Coronary artery (tissue), 2 donors: ENCODE measurements around the gene RAPGEF5.

ENCODE experiments used
- DNase-seq: peaks from one replicate; pipeline ENCODE4 v3.0.0-alpha.2; 2017; ENCODE audit warnings: low spot score
- H3K27ac ChIP-seq, 2 donors: fragments of 200-600 bp; sonication (generic); one replicate each; pipeline ENCODE4 v1.5.1; 2016 to 2019
- H3K4me3 ChIP-seq: fragments of 200-600 bp; sonication (generic); 2 replicates; pipeline ENCODE4 v1.5.1; 2016; ENCODE audit warnings: mild to moderate bottlenecking, moderate library complexity
- CTCF ChIP-seq: fragments of 200-600 bp; sonication (generic); IDR thresholded peaks from one replicate; pipeline ENCODE4 v1.5.1; 2019; ENCODE audit warnings: antibody characterized with exemption

Gene RAPGEF5

GRCh38 chr7:22230238-22230637 lies 126.7 kb downstream of the RAPGEF5 start:
- TF ChIP-seq CTCF, result no peak
- DNase-seq, result no peak
- peak overlapping the region in 1 of 2 donors; percentile 74 for H3K27ac ChIP-seq

GRCh38 chr7:22229148-22229547 lies 127.8 kb downstream of the RAPGEF5 start:
- no peak overlapping the region for H3K4me3 ChIP-seq
- peak overlapping the region; percentile 3 to 74 for H3K27ac ChIP-seq
- DNase-seq, result no peak
- no peak for TF ChIP-seq CTCF

More at GRCh38 chr7:22230238-22230637, 126.7 kb downstream of the RAPGEF5 start:
- H3K4me3 ChIP-seq, result no peak overlapping the region

GRCh38 chr7:22223807-22224206 lies 133.1 kb downstream of the RAPGEF5 start:
- no peak overlapping the region for H3K4me3 ChIP-seq
- no peak for TF ChIP-seq CTCF
- H3K27ac ChIP-seq, result peak overlapping the region; percentile 62 to 73
- DNase-seq, result no peak

- no peak for DNase-seq
- peak overlapping the region; percentile 73 for H3K4me3 ChIP-seq
- H3K27ac ChIP-seq, result peak overlapping the region; percentile 80 to 84
- no peak for TF ChIP-seq CTCF
Measured at GRCh38 chr7:22220941-22221340, 136.0 kb downstream of the RAPGEF5 start.

GRCh38 chr7:22219739-22220493 lies 137.0 kb downstream of the RAPGEF5 start:
- TF ChIP-seq CTCF, result no peak
- no peak for DNase-seq
- Histone ChIP-seq H3K4me3 (peak overlapping the region; percentile 73), H3K27ac (peak overlapping the region; percentile 80 to 84)

GRCh38 chr7:22219036-22219435 lies 137.9 kb downstream of the RAPGEF5 start:
- no peak for DNase-seq
- no peak for TF ChIP-seq CTCF
- Histone ChIP-seq H3K4me3 (peak overlapping the region; percentile 73), H3K27ac (peak overlapping the region; percentile 80 to 84)

GRCh38 chr7:22216832-22217475 lies 140.0 kb downstream of the RAPGEF5 start:
- Histone ChIP-seq H3K4me3 (peak overlapping the region; percentile 73), H3K27ac (peak overlapping the region; percentile 43 to 83)
- DNase-seq, result no peak
- TF ChIP-seq CTCF, result no peak
